ENCODE measurements around the gene WDR20.

Gene WDR20

DNA sequence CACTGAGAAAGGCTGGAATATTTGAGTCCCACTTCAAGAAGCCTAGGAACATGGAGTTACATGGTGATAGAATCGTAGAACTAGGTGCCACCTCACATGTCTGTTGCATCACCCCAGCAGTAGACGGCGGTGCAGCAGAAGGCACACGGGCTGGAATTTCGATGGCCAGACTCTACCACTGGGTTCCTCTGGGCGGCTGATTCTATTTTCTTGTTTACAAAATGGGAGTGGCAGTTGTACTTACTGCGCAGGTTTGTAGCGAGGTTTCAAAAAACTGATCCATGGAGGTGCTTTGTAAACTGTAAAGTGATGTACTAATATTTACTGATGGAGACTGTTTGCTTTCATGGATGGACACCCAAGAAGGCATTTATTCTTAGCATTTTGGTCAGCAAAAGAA lies 45.7 kb downstream of the WDR20 start:
- Histone ChIP-seq H4K20me1 (ENCODE audit: insufficient read depth) (no peaks in the 10 kb centered on the region), H3K79me2 (ENCODE audit: insufficient read depth, low read depth) (peaks cover 51% of the 10 kb centered on the region), H3K4me3 (IDR thresholded peaks at IDR 0.05; ENCODE audit: insufficient read depth, low read depth, low read length) (no peak overlapping the region), H3K27me3 (ENCODE audit: insufficient read depth, low read depth) (no peaks in the 10 kb centered on the region), H3K27ac (no peak overlapping the region), H3K4me2 (no peak overlapping the region), H3K36me3 (ENCODE audit: insufficient read depth) (no peaks in the 10 kb centered on the region), H3K4me1 (ENCODE audit: low read depth, poor library complexity, severe bottlenecking) (peaks cover 17% of the 10 kb centered on the region), H2AFZ (ENCODE audit: low read depth) (no peak overlapping the region), H3K9ac (no peak overlapping the region)
- TF ChIP-seq, protein P1, sequence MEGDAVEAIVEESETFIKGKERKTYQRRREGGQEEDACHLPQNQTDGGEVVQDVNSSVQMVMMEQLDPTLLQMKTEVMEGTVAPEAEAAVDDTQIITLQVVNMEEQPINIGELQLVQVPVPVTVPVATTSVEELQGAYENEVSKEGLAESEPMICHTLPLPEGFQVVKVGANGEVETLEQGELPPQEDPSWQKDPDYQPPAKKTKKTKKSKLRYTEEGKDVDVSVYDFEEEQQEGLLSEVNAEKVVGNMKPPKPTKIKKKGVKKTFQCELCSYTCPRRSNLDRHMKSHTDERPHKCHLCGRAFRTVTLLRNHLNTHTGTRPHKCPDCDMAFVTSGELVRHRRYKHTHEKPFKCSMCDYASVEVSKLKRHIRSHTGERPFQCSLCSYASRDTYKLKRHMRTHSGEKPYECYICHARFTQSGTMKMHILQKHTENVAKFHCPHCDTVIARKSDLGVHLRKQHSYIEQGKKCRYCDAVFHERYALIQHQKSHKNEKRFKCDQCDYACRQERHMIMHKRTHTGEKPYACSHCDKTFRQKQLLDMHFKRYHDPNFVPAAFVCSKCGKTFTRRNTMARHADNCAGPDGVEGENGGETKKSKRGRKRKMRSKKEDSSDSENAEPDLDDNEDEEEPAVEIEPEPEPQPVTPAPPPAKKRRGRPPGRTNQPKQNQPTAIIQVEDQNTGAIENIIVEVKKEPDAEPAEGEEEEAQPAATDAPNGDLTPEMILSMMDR (conservative IDR thresholded peaks at IDR 0.05; ENCODE audit: low read depth, low read length), result no peak

DNA sequence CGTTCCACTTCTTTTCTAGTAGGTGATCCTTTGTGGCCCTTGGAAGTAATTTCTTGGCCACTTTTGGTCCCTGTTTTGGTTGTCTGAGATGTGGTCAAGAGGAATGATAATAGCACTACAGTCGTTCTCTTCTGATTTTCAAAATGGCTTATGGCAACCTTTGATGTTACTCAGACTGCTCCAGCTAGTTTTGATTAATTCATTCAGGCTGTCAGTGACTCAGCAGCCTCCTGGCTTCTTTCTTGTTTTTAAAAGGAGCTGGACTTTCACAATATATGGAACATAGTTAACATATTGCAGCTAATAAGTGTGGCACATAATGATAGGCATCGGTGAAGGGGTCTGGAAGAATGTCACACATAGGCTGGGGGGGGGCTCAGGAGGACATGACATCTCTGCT lies 47.3 kb downstream of the WDR20 start:
- Histone ChIP-seq H4K20me1 (ENCODE audit: insufficient read depth) (no peaks in the 10 kb centered on the region), H3K4me1 (ENCODE audit: low read depth, poor library complexity, severe bottlenecking) (peaks cover 4% of the 10 kb centered on the region), H2AFZ (ENCODE audit: low read depth) (no peak overlapping the region), H3K36me3 (ENCODE audit: insufficient read depth) (no peaks in the 10 kb centered on the region), H3K9ac (no peak overlapping the region), H3K4me2 (no peak overlapping the region), H3K27ac (no peak overlapping the region), H3K27me3 (ENCODE audit: insufficient read depth, low read depth) (no peaks in the 10 kb centered on the region), H3K4me3 (IDR thresholded peaks at IDR 0.05; ENCODE audit: insufficient read depth, low read depth, low read length) (no peak overlapping the region), H3K79me2 (ENCODE audit: insufficient read depth, low read depth) (peaks cover 38% of the 10 kb centered on the region)
- TF ChIP-seq, protein P1 (conservative IDR thresholded peaks at IDR 0.05; ENCODE audit: low read depth, low read length), result no peak

DNA sequence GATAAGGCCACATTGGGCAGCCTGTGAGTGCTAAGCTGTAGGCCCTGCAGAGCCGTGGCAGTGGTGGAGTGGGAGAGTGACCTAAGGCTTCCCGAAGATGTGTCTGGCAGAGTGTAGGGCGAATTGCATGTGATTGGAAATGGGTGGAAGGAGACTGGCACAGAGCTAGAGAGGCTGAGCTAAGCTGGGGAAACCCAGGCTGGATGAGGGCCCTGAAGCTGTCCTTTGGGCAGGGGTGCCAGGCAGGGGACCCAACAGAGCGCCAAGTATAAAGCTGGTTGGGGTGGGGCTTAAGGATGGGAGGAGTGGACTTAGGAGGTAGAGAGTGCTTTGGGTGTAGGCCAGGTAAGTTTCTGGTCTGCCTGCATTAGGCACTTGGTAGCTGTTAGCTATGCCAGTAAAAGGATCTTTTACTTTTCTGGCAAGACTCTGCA lies 47.9 kb downstream of the WDR20 start:
- no peaks in the 10 kb centered on the region for H4K20me1 ChIP-seq (ENCODE audit: insufficient read depth)
- H3K27me3 ChIP-seq (ENCODE audit: insufficient read depth, low read depth), result no peaks in the 10 kb centered on the region
- H3K79me2 ChIP-seq (ENCODE audit: insufficient read depth, low read depth), result peaks cover 38% of the 10 kb centered on the region
- no peak overlapping the region for H3K4me2 ChIP-seq
- no peak overlapping the region for H2AFZ ChIP-seq (ENCODE audit: low read depth)
- no peaks in the 10 kb centered on the region for H3K4me1 ChIP-seq (ENCODE audit: low read depth, poor library complexity, severe bottlenecking)
- no peak overlapping the region for H3K4me3 ChIP-seq (IDR thresholded peaks at IDR 0.05; ENCODE audit: insufficient read depth, low read depth, low read length)
- no peak overlapping the region for H3K27ac ChIP-seq
- no peak overlapping the region for H3K9ac ChIP-seq
- H3K36me3 ChIP-seq (ENCODE audit: insufficient read depth), result no peaks in the 10 kb centered on the region
- TF ChIP-seq, protein P1 (conservative IDR thresholded peaks at IDR 0.05; ENCODE audit: low read depth, low read length), result no peak

DNA sequence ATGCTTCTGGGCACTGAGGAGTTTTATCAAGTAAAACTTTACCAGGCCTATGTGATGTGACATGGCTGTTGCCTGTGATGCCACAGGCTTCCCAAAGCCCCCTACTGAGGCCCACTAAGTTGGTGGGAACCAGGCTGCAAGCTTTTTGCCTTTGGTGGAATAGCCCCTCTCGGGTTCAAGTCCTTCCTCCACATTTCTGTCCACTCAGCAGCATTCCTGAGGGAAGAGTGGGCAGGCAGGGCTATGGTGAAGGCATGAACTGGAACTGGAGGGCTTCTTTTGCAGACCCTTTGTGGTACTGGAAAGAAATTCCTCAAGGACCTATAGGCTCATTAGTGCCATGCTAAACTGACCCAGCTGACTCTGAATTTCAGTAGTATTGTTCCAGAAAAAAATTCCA lies 48.5 kb downstream of the WDR20 start:
- no peak overlapping the region for H3K4me2 ChIP-seq
- no peak overlapping the region for H3K9ac ChIP-seq
- H4K20me1 ChIP-seq (ENCODE audit: insufficient read depth), result no peaks in the 10 kb centered on the region
- H3K27ac ChIP-seq, result no peak overlapping the region
- H3K36me3 ChIP-seq (ENCODE audit: insufficient read depth), result no peaks in the 10 kb centered on the region
- no peaks in the 10 kb centered on the region for H3K4me1 ChIP-seq (ENCODE audit: low read depth, poor library complexity, severe bottlenecking)
- no peak overlapping the region for H2AFZ ChIP-seq (ENCODE audit: low read depth)
- TF ChIP-seq, protein P1 (conservative IDR thresholded peaks at IDR 0.05; ENCODE audit: low read depth, low read length), result no peak
- H3K79me2 ChIP-seq (ENCODE audit: insufficient read depth, low read depth), result peaks cover 37% of the 10 kb centered on the region
- H3K27me3 ChIP-seq (ENCODE audit: insufficient read depth, low read depth), result no peaks in the 10 kb centered on the region
- H3K4me3 ChIP-seq (IDR thresholded peaks at IDR 0.05; ENCODE audit: insufficient read depth, low read depth, low read length), result no peak overlapping the region

Data from KMS-11 (cell line).